A549 treated with Mapracorat at 1 μM for 4 hours (cell line): Measurements from ENCODE around the gene BCL2L15. TPM values are rescaled to one million over a fixed set of nuclear protein-coding genes. Genes with fewer than 3 reads are reported as not detected.

Source experiments
- total RNA-seq: library from RNA; stranded (reverse); fragments of 200-300 nt; extraction: Qiagen RNA extraction; gene quantifications from 5 replicates; pipeline ENCODE4 v1.2.3, GENCODE V29; 2022

BCL2L15 gene
- 0.13 to 0.60 TPM (median 0.38 TPM) in 5 replicates for total RNA-seq

DNA sequence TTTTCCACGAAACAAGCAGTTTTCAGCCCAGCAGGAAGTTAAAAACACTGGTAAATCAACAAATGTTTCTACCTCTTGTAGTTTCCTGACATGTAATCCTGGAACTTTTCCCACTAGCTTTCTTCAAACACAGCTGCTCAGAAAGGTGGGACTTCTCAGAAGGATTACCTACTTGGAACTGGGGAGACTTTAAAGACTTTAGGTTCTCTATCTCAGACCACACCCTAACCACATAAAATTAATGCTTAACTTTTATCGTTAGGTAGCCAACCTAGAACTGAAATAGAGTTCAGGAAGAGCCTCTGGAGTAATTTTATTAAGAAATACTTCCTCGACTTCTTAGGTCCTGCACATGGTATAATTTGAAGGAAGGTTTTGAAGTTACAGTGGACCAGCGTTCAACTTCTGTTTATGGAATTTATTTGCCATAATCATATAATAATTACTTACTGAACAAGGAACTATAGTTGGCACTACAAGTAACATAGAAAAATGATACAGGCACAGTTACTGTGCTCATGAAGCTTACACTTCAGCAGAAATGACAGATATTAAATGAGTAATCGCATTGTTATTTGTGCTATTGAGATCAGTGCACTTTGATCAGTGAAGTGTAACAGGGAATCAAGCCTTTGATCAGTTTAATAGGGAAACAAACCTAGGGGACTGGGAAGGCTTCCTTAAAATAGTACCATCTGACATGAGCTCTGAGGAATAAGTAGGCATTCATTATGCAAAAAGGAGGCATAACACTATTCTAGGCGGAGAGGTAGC, at the start of gene BCL2L15:
TSS of gene BCL2L15 (minus strand) at position 180 of the 774 bp plus-strand sequence. CDS start 206 bp downstream, outside the sequence.

DNA sequence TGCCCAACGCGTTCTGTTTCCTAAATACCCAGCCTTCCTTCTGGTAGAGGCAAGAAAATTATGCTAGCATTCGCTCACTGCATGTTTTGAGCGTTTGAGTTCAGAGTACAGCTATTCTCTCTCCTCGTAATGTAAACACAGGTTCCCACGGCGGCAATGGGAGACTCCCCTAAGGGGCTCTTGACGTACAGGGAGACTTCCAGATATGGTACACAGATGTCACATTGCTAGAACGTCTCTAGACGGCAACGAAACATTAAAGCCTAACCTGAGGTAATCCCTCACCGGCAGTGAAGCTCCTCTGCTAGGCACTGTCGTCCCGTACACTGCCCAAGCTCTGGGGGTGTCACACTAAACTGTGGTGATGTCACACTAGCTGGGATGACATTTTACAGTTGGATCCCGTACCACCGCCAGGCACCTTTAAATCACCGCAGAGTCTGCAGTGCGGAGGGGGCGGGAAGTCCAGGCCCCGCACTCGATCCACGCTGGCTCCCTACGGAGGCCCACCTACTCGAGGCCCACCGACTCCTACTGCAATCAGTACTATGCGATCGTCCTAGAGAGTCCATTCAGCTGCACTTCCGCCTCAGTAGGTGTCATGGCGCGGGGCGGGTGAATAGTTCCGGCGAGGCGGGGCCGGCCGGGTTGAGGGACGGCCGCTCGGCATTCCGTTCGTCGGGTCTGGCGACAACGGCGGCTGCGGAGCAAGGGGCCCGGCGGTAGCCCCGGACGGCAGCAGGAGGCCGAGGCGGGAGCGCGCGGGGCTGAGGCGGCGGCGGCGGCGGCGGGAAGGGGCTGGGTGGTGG, 41.8 kb upstream of the BCL2L15 start, which contains the start of gene HIPK1:
TSS of gene HIPK1 (plus strand) at position 384 of the 809 bp plus-strand sequence.

DNA sequence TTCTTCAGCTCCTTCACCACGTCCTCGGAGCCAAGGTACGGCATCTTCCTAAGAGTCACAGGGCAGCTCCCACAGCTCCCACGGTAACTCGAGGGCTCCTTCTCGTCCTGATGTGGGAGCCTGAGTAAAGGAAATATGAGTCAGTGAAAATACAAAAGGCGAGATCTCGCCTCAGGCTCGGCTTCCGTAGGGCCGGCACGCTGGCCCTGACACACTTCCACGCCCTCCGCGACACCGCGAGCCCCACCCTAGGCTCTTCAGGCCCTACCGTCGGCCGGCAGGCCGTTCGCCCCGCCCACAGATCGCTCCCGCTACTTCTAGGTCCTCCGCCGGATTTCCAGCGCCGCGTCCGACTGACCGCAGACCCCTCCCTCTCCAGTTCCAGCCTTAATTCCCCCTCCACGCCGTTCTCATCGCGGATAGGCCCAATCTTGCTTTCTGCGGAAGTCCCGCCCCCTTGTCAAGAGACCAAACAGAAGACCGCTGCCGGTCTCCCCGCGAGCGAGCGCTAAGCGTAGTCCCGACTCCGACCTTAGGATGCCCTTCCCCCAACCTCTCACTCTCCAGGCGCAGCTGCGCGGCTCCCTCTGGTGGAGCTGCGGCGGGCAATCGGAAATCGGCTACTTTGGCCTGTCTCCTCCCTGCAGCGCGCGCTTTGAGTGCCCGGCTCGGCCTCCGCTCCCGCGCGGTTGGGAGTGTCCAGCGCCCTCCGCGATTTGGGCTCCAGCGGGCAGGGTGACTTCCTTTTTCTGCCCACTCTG, 17.5 kb upstream of the BCL2L15 start, which contains the start of the genes AP4B1 and DCLRE1B:
TSS of gene AP4B1 (minus strand) at position 126 of the 761 bp plus-strand sequence. CDS start at position 44, 82 bp downstream.
TSS of gene DCLRE1B (plus strand) at position 653 of the 761 bp plus-strand sequence. CDS start 261 bp downstream, outside the sequence.

DNA sequence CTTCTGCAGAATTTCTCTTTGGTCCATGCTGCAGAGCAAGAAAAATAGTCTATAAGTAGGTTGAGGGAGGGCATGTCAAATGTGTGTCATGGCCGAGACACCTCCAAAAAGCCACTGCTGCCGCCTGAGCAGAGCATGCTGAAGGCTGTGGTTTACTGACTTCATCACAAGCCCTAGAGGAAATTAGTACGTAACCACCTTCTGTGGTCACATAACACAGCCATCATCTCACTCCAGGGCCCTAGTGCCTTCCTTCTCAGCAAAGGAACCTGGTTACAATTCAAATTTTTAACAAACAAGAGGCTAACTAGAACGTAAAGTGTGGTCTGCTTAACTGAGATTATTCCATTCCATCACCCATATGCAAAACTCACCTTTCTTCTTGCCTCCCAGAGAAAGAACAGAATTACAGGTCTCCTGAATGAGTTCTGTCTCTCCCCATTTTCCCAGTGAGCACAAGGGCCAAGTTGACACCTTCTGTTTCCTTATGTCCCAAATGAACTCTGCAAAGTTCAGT, 15.7 kb downstream of the BCL2L15 start, which contains the start of gene PTPN22:
TSS of gene PTPN22 (minus strand) at position 116 of the 517 bp plus-strand sequence.

Other genes starting within 250 kb of the BCL2L15 start
- 12.7 to 15.0 TPM (median 14.6 TPM) in 5 replicates for gene PHTF1, start 128.1 kb downstream of the BCL2L15 start, total RNA-seq
- 2.6 to 4.1 TPM (median 3.5 TPM) in 5 replicates for gene RSBN1, start 75.1 kb downstream of the BCL2L15 start, total RNA-seq
- gene PTPN22, start 15.9 kb downstream of the BCL2L15 start, total RNA-seq: not detected in 5 replicates
- 8.1 to 9.3 TPM (median 8.7 TPM) in 5 replicates for gene AP4B1, start 17.2 kb upstream of the BCL2L15 start, total RNA-seq
- 8.7 to 10.5 TPM (median 9.6 TPM) in 5 replicates for gene DCLRE1B, start 17.7 kb upstream of the BCL2L15 start, total RNA-seq
- 11.7 to 17.5 TPM (median 15.4 TPM) in 5 replicates for gene HIPK1, start 41.7 kb upstream of the BCL2L15 start, total RNA-seq
- gene OLFML3, start 91.9 kb upstream of the BCL2L15 start, total RNA-seq: 3.6 to 4.2 TPM (median 3.9 TPM) in 5 replicates